Hepatic stellate cell (primary cell): ENCODE results near the gene CLSTN3.

ENCODE experiments used
- DNase-seq: peaks from one replicate; pipeline ENCODE4 v3.0.0; 2011; ENCODE audit warnings: low spot score

Gene CLSTN3

DNA sequence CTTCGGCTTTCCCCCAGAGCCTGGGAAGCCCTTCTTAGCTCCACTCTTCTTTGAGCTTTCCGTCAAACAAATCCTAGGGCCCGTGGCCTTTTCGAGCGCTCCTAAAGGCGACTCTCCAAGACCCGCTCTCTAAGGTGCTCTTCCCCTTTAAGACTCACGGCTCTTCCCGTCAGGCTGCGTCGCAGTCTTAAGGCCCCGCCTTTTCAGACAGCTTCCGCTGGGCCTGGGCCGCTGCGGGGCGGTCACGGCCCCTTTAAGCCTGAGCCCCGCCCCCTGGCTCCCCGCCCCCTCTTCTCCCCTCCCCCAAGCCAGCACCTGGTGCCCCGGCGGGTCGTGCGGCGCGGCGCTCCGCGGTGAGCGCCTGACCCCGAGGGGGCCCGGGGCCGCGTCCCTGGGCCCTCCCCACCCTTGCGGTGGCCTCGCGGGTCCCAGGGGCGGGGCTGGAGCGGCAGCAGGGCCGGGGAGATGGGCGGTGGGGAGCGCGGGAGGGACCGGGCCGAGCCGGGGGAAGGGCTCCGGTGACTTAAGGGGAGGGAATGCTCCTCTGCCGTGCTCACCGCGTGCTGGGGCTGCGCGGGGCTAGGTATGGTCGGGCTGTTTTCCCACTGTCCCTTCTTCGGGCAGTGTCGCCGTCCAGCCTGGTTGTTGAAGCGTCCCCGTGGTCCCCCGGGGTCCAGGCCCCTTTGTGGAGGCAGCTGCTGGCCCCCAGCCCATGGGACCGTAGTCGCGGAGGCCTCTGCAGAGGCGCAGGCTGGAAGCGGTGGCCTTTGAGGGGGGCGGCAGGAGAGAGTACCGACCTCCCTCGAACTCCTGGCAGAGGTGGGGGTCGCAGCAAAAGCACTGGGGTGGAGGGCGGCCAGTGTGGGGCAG lies 59.5 kb downstream of the CLSTN3 start, which contains the start of gene PEX5:
PEX5 (plus strand) TSS at position 289 of the 870 bp plus-strand sequence. CDS start 692 bp downstream, outside the sequence.
- peak; percentile 86 for DNase-seq

DNA sequence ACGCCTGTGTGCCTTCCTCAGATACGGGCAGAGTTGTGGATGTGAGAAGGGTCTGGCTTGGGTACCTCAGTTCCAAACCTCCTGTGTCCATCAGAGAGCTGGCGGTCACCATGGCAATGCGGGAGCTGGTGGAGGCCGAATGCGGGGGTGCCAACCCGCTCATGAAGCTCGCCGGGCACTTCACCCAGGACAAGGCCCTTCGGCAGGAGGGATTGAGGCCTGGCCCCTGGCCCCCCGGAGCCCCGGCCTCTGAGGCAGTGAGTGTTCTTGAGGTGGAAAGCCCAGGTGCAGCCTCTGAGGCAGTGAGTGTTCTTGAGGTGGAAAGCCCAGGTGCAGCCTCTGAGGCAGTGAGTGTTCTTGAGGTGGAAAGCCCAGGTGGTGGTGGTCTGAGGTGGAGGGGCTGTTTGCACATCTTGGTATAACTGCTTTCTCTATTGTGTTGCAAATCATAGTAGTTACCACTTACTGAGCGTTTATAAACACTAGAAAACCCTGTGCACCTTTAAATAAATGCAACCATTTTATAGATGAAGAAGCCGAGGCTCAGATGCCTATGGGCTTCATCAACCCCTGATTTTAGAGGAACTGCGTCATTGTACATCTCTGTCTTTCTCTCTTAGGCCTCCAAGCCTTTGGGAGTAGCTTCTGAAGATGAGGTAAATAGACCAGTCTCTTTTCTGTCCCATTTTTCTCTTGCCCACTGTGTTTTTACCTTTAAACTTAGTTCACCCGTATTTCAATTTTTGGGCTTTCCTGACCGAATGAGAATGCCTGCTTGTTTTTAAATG lies 60.3 kb downstream of the CLSTN3 start:
- peak; percentile 46 for DNase-seq

DNA sequence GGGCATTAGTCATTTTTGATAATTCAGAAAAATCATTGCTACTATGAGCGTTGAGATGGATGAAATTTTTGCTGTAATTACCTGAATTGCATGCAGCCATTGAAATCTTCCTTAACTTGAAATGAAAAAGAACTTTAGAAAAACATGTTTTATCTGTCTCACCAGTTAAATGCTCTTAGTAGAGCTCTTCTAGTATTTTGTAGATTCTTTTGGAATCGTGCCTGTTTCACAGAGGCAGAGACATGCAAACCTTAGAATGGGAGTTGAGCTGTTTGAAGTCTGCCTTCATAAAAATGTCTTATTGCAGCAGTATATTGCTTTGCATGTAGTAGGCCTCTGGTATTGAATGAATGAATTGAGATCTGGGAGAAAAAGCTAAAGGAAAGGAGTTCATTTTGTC lies 63.5 kb downstream of the CLSTN3 start:
- no peak for DNase-seq

DNA sequence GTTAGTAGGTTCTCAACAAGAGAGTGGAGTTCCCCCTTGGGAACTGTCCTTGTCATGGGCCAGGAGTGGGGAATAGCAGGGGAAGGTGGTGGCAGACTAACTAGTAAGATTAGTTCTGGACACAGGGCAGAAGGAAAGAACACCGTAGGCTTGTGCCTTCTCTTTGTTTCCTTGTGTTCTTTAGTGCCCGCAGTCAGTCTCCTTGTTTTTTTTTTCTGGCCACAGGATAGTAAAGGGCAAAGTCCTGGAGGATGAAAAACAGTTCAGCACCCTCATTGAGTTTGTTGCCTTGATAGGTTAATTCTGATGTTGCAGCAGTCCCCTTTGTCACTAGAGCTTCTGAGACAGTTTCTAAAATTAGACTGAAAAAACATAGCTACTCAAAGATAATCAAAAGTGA lies 67.7 kb downstream of the CLSTN3 start:
- DNase-seq, result no peak

DNA sequence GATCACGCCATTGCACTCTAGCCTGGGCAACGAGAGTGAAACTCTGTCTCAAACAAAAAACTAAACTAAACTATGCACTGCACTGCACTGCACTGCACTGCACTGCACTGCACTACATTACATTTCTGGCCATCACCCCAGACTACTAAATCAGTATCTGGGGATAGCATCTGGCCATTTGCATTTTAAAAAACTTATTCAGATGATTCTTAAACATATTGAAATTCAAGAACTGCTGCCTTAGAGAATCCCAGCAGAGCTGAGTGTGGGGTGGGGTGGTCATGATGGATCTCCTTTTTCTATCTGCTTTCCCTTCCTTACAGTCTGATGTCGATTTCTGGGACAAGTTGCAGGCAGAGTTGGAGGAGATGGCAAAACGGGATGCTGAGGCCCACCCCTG lies 72.9 kb downstream of the CLSTN3 start:
- no peak for DNase-seq

DNA sequence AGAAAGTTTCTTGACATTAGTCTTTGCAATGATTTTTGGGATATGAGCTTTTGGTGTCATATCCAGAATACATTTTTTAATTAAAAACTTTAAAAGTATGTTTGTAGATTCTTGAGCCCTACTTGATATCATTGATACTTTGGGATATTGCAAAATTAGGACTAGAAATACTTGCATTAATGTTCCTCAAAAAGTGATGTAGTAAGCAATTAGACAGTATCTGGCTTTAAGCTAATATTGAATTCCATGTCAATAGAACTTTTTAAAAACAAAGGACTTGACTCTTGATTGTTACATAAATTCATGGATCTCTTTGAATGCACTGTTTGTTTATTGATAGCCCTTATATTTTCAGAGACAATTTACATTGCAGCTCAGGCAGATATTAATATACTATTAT lies 74.9 kb downstream of the CLSTN3 start:
- no peak for DNase-seq

DNA sequence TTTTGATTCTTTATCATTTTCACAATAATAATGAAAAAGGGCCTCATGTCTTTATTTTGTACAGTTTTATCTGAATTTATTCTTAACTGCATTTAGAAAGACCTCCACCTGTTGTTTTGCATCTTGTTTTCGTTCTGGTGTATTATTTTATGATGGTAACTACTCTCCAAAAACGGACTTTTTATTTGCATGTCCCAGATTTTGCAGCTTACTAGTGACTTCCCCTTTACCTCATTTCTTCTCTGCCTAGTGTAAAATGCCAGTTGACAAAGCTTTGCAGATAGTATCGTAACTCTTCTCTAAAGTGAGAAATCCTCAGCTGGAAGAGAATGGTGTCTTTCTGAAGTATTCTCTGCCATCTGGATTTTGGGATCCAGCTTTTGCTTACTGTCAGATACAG lies 76.5 kb downstream of the CLSTN3 start:
- no peak for DNase-seq

DNA sequence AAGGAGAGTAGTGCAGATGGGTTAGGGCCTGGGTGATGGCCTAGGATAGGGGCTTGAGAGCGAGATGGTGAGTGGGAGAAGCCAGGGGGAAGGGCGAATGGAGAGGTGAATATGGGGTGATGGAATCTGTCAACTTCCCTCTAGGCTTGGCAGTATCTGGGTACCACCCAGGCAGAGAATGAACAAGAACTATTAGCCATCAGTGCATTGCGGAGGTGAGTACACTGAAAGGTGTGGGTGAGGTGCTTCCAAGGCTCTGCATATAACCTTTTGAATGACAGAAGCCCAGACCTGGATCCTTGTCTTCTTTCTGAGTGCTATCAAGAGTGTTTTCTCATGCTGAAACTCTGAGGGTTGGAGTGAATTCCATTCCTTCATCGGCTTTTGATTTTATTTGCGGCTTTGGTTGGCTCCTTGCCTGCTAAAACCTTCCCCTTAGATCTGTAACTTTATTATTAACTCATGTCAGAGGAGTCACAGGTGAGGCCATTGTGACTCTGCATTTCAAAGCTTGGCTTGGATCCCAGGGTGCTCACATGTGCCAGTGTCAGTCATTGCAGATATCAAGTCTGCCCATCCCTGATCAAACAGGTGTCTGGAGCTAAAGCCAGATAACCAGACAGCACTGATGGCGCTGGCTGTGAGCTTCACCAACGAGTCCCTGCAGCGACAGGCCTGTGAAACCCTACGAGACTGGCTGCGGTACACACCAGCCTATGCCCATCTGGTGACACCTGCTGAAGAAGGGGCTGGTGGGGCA lies 77.9 kb downstream of the CLSTN3 start:
- DNase-seq, result no peak
